GM18505 (cell line): ENCODE data around the gene GPT2.

Source experiments
- ATAC-seq: cut with Tn5 transposase; IDR thresholded peaks from one replicate; pipeline ENCODE4 v1.9.1; 2021; ENCODE audit not compliant: unreplicated experiment
- POLR2A ChIP-seq: IDR thresholded peaks from 4 replicates; pipeline ENCODE4 v1.6.1; 2011; ENCODE audit warnings: borderline replicate concordance; ENCODE audit not compliant: insufficient read depth, insufficient read length; ENCODE audit errors: extremely low read depth

The GPT2 gene

DNA sequence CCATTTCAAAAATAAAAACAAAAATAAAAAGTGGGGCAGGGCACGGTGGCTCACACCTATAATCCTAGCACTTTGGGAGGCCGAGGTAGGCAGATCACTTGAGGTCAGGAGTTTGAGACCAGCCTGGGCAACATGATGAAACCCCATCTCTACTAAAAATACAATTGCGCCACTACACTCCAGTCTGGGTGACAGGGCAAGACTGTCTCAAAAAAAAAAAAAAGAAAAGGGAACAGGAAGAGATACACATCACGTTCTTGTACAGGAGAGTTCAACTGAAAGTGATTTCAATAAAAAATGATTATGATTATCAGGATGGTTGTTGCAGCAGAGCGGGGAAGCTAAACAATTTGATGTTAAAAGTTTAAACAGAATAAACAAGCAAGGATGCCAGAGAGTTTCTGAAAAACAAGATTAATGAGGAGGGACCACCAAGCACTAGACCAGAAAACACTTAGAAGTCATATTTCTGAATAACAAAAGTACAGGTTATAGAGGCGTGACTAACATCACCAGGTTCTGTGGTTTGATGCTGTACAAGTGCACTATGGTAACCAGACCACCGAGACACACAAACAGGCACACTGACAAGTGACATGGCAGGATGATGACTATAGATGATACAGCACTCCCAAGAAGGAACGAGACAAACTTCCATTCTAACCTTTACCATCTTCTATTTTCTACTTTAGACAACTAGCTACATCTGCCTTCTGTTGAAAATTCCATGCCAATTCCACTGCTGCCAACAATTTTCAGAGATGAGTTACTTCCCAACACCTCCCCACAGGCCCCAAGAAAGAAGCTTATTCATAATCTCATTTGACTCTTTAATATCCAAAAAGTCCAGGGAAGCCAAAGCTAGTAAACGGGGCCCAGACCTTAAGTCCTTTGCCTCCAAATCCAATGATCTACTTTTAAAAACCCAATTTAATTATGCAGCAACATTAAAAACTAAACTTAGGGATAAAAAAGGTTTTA, 77.5 kb downstream of the GPT2 start:
- TF ChIP-seq POLR2A: no peak
- no peak for ATAC-seq

DNA sequence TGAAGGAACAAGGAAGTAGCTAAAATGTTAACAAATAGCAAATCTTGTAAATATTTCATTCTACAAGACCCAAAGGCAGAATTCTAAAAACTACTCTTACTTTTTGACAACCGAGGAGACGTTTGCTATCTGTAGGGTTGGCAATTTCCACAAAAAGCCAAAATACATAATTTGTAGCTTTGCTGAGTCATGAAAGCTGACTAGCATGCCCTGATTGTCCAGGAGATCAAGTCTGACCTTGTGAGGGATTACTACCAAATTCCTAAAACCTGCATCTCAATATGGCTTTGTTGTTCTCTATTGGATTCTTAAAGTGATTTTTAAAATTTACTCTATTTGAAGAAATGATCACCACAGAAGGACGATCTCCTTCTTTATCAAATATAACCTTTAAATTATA, 78.5 kb downstream of the GPT2 start:
- no peak for TF ChIP-seq POLR2A
- no peak for ATAC-seq

DNA sequence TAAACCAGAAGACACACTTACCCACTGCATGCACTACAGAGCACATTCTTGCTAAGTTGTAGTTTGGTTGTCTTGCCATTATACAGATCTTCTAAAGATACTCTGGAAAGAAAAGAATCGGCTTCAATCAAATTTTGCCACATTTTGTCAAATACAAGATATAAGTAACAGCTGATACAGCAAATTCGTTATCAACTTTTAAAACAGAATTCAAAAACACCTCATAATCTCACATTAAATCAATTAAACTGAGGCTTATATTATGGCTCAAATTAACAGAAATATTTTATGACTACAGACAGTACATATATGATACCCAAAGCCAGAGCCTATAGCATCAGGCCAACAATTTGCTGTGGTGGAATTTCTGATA, 83.9 kb downstream of the GPT2 start:
- TF ChIP-seq POLR2A: no peak
- no peak for ATAC-seq

DNA sequence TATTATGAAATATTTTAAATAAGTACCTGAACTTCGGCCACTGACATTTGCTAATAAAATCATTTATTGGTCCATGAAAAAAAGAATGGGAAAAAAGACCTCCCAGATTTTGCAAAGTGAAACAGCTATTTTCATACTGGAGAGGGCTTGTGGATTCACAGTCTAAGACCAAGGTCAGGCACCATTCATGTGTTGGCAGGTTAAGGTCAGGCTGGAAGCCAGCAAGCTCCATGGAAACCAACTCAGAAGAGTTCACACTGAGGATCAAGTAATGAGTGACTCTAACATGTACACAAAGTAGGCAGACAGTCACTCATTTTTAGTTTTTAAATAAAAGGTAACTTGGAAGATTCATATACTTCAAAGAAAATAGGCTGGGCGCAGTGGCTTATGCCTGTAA, 85.9 kb downstream of the GPT2 start:
- no peak for TF ChIP-seq POLR2A
- ATAC-seq: no peak

DNA sequence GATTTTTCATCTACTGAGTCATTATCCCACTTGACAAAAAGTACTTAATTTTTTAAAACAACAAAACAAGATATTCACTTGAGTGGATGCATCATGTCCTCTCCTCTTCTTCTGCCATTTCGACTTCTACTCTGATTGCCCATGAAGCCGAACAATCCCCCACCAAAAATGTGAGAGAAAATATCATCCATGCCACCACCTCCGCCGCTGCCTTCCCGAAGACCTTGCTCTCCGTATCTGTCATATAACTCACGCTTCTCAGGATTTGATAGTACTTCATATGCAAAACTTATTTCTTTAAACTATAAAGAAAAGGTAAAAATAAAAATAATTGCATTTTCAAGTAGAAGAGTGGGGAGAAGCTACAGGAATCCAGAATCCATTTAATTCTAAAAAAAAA, 87.1 kb downstream of the GPT2 start:
- no peak for TF ChIP-seq POLR2A
- no peak for ATAC-seq

DNA sequence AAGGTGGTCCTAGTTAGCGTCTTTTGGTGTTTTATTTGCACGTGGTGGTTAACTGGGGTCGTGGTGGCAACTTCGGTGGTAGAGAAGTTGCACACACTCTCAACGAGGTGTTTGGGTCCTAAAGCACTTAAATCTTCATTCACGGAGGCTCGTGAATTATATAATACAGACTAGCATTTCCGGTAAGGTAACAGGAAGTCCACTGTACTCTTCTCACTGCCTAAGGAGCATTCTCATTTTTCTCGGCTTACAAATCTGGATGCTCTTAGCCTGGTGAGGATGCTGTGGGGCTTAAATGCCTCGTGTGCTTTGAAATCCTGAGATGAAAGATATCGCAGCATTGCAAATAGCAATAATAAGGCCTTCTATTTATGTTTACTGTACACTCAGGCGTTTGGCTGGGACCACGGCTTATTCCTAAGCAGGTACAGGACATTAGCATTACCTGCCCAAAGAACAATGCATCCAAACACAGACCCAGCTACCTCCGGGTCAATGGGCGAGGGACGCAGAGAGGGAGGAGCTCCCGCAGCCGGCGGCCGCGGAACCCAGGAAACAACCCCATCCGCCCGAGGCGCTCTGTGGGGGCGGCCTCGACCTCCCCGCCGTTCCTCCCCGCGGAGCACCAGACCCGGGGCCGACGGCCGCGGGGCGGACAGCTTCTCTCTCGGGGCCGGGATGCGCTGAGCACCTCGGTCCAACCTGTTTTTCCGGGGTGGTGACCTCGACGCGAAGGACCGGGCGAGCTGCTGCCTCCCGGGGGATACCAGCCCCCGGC, 88.5 kb downstream of the GPT2 start:
- TF ChIP-seq POLR2A: peak; percentile 41
- ATAC-seq: peak; percentile 47

DNA sequence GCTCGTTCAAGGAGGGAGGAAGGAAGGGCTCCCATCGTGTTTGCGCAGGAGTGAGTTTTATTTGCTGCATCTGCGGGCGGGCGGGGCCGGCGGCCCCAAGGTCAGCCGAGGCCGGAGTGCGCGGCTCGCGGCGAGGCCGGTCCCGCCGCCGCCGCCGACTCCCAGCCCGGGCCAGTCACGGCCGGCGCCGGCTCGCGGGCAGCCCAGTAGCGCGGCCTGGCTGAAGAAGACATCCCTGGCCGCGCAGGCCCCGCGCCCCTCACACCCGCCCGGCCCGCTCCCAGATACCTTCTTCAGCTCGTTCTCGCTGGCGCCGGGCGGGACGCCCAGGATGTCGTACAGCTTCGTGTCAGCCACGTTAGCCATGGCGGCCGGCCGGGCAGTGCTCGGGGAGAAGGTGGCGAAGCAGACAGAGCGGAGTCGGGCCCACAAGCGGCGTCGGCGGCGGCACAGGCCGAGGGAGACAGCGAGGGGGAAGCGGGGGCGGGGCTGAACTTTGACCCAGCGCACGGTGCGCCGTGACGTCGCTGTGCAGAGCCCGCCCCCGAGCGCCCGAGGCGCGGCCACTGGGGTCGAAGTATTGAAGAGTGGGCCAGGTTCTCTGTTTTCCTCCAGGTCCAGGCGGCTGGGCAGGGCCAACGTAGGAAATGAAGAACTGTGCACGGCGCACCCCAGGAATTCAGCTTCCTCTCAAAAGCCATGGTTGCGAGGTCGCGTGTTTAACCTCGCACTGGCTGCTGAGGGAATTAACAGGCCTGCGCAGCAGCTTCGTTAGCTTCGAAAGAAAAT, 89.2 kb downstream of the GPT2 start, which contains the start of gene DNAJA2:
TSS of gene DNAJA2 (minus strand) at position 468 of the 789 bp plus-strand sequence. CDS start at position 366, 102 bp downstream.
- peak; percentile 81 for TF ChIP-seq POLR2A
- ATAC-seq: peak; percentile 81

DNA sequence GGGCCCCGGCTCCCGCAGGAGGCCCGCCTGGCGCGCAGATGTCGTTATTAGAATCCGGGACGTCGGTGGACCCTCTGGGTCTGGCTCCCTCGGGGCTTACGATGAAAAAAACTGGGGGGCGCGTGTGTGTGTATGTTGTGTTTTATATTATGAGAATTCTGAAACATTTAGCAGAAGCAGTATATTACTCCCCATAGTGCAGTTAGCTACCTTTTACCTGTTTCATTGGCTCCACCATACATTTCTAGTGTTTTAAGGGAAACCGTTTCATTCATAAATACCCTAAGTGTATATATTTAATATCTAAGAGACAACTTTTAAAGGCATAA, 89.8 kb downstream of the GPT2 start:
- ATAC-seq: no peak
- no peak for TF ChIP-seq POLR2A

DNA sequence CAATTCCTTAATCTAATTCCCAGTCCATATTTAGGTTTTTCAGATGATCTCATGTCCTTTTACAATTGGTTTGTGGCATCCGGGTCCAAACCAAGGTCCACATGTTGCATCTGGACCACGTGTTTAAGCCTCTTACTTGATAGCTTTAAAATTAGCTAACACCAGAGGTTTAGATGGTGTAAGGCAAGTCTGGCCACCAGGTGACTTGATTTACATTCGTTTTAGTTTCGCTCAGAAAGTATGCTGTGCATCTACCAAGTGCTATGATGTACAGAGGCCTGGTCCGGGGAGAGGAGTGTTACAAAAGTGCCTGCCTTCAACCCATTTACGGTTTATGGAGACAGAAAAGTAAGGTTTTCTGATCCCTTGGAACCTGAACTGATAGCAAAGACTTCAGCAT, 90.2 kb downstream of the GPT2 start:
- peak; percentile 14 for TF ChIP-seq POLR2A
- no peak for ATAC-seq

DNA sequence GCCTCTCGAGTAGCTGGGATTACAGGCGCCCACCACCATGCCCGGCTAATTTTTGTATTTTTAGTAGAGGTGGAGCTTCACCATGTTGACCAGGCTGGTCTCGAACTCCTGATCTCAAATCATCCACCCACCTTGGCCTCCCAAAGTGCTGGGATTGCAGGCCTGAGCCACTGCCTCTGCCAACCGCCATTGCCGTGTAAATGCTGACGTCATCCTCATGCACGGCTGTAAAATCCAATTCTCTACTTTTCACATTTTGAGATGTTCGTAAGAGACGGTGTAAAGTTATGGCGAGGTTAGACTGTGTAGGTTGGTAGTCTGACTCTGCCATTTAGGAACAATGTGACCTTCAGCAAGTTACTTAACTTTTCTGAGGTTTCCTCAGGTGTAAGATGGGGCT, 91.0 kb downstream of the GPT2 start:
- no peak for TF ChIP-seq POLR2A
- ATAC-seq: no peak

DNA sequence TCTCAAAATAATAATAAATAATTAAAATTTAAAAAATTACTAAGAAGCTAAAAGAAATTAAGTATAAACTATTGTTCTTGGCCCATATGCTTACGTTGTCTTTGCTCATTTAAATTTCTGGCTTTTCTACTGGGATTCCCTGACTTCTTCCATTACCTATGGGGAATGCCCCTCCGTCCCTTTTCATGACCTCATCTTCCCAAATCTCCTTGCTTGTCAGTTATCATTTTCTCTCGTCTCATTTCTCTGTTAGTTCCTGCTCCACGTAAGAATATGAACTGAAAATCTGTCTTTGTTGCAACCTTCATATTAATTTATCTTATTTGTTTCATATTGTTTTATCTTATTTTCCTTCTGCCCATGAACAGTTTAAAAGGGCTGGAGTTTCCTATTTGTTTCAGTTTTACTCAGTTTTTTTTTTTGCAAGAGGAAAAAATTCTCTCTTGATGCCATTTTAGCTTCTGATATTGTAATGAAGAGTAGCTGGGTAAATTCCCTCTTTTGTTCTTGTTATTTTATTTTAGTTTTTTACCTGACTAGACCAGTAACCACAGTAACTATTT, 91.8 kb downstream of the GPT2 start:
- no peak for ATAC-seq
- no peak for TF ChIP-seq POLR2A

DNA sequence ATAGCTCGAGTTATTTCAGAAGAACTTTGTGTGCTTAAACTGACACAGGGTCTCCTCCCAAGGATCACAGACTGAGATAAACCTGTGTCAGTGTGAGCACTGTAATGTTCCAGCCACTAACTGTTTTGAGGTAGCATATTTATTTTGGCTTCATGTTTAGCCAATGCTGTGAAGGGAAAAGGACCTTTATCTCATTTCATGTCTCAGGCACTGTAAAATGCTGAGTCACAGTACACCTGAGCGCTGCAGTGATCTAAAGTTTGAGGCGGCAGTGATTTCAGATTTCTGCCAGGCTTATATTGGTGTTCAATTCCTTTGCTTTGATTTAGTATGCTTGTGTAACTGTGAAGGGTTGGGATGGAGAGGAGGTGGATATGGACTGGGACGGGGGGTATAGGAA, 92.4 kb downstream of the GPT2 start:
- TF ChIP-seq POLR2A: no peak
- ATAC-seq: no peak
